LNCaP clone FGC (cell line): ENCODE results near the gene AGK.

Source experiments
- DNase-seq: peaks from one replicate; pipeline ENCODE4 v3.0.0-alpha.2; 2011; ENCODE audit warnings: low read depth
- H3K4me3 ChIP-seq: 2 replicates; pipeline ENCODE4 v1.5.1; 2011; ENCODE audit warnings: mild to moderate bottlenecking, low read depth, low read length, control low read depth
- TF ChIP-seq, protein P1 (sequence below): IDR thresholded peaks from 2 replicates; pipeline ENCODE4 v1.5.1; 2012; ENCODE audit warnings: mild to moderate bottlenecking; ENCODE audit not compliant: control insufficient read depth, insufficient read depth; ENCODE audit errors: extremely low read depth

AGK gene

GRCh38 chr7:141551094-141551781 lies at the start of gene AGK:
Gene AGK (plus strand): TSS chr7:141551410. CDS start chr7:141555467, 4,057 bp downstream.
- peak; percentile 28 for DNase-seq
- peak within 1 kb of the TSS; percentile 72 for H3K4me3 ChIP-seq
- TF ChIP-seq, protein P1, sequence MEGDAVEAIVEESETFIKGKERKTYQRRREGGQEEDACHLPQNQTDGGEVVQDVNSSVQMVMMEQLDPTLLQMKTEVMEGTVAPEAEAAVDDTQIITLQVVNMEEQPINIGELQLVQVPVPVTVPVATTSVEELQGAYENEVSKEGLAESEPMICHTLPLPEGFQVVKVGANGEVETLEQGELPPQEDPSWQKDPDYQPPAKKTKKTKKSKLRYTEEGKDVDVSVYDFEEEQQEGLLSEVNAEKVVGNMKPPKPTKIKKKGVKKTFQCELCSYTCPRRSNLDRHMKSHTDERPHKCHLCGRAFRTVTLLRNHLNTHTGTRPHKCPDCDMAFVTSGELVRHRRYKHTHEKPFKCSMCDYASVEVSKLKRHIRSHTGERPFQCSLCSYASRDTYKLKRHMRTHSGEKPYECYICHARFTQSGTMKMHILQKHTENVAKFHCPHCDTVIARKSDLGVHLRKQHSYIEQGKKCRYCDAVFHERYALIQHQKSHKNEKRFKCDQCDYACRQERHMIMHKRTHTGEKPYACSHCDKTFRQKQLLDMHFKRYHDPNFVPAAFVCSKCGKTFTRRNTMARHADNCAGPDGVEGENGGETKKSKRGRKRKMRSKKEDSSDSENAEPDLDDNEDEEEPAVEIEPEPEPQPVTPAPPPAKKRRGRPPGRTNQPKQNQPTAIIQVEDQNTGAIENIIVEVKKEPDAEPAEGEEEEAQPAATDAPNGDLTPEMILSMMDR: 0 out of 2 replicates have a peak, but pooled peaks have one; percentile 8

DNA sequence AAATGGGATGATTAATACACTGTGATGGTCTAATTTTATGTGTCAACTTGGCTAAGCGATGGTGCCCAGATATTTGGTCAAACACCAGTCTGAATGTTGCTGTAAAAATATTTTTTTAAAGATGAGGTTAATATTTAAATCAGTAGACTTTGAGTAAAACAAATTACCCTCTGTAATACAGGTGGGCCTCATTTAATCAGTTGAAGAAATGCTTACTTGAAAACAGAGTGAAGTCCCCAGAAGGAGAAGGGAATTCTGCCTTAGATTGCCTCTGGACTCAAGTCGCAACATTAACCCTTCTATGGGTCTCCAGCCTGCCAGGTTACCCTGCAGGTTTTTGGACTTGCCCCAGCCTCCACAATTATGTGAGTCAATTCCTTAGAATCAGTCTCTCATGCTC lies 49.8 kb upstream of the AGK start:
- no peak overlapping the region for H3K4me3 ChIP-seq
- DNase-seq: no peak
- TF ChIP-seq, protein P1: no peak

DNA sequence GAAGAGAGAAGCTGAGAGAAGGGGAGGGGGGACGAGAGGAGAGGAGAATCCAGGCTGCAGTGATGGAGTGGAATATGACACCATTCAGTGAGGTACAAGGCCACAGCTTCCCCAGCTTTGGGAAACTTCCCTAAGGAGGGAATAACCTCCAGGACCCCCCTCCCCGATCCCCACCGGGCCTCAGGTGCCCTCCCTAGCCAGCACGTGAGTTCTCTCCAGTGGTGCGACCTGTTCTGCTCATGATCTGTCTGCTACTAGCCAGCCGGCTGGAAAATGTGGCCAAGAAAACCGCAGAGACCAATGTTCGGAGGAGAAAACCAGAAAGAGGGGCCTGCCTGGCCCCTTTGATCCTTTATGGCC lies 39.9 kb upstream of the AGK start:
- TF ChIP-seq, protein P1: no peak
- no peak overlapping the region for H3K4me3 ChIP-seq
- no peak for DNase-seq

DNA sequence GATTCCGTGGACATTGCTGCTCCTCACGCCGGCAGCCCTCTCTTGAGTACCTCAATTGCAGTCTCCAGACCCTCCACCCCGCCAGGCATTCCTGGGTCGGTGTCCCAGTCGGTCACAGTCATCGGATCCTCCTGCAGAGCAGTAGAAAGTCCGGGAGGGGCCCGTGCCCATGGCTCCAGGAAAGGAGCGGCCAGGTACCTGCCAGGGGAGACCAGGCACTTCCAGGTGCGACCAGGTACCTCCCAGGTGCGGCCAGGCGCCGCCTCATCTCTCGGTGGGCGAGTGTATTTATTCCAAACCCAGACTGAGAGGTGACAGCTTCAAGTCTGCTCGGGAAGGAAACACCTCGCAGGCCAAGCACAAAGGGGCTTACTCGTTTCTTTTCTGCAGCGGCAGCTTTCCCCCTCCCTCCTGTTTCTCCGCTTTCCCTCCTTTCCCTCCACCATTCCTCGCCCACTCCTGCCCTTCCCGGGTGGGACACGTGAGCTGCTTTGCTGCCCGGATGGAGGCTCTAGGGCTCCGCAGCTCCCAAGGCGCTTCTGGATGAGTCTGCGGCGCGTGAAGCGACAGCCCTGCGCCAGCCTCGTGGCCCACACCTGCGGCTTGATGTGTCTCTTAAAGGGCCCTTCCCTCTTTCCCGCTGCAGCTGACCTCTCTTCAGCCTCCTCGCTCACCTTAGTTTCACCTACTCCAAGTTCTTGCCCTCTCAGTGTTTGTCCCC lies 39.4 kb upstream of the AGK start:
- no peak overlapping the region for H3K4me3 ChIP-seq
- DNase-seq: no peak

GRCh38 chr7:141512597-141512996 lies 38.6 kb upstream of the AGK start:
- no peak overlapping the region for H3K4me3 ChIP-seq
- TF ChIP-seq, protein P1: no peak
- no peak for DNase-seq

More for the DNA sequence above, 39.4 kb upstream of the AGK start:
- TF ChIP-seq, protein P1: no peak

DNA sequence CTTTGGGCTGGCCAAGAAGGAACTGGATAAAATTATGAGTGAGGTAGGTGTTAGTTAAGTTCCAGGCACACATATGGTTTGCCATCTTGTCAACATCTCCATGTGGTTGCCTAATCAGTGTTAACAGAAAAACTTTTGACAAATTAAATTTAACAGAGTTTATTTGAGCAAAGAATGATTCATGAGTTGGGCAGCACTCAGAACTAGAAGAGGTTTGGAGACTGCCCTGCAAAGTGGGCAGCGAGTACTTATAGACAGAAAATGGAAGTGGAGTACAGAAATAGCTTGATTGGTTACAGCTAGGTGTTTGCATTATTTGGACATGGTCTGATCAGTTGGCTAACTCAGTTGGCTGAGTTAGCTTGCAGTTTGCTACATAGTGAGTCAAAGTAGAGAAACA lies 37.5 kb upstream of the AGK start:
- no peak overlapping the region for H3K4me3 ChIP-seq
- no peak for DNase-seq
- TF ChIP-seq, protein P1: no peak
